ENCODE data around the gene KCNK15. TPM values are rescaled to one million over a fixed set of nuclear protein-coding genes. Genes with fewer than 3 reads are reported as not detected.

KCNK15 gene
- total and polyA plus RNA-seq, 10 of the 15 experiments (the other 5 are each of a cell fraction or from before 2014, with no cell fraction given) = not detected

DNA sequence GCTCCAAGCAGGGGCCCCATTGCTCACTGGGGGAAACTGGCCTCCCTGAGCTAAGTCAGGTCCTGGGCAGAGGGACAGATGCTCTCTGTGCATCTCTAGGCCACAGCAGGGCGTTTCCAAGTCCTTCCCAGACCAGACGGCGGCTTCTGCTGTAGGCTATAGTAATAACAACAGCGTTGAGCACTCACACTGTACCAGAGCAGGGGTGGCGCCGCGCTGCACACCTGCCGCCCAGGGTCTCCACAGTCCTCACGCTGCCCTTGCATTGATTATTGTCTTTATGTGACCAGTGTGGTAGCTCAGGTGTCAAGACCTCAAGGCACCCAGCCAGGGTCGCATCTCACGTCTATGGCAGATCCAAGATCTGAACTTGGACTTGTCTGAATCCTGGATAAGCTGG, 45.4 kb upstream of the KCNK15 start:
- 77% methylated on average over 11 of the region's 11 CpGs for WGBS (ENCODE audit: insufficient coverage, insufficient replicate concordance, low lambda C conversion rate, missing lambda C conversion rate)
- Histone ChIP-seq H3K4me2 (ENCODE audit: control insufficient read depth, insufficient read depth) (no peak overlapping the region), H3K4me3 (no peak overlapping the region), H3K27me3 (replicated peaks in 1 of 2; ENCODE audit: control insufficient read depth in 2 of 2, insufficient read depth in 2 of 2, low read length in 1 of 2) (no peaks in the 10 kb centered on the region; a peak in 1 of 4 replicates), H4K20me1 (ENCODE audit: control insufficient read depth, insufficient read depth) (no peaks in the 10 kb centered on the region), H3K36me3 (ENCODE audit: control insufficient read depth in 2 of 2, insufficient read depth in 2 of 2, low read length in 1 of 2) (no peaks in the 10 kb centered on the region), H3K9ac (ENCODE audit: control insufficient read depth, insufficient read depth, low read length) (no peak overlapping the region), H3K4me1 (ENCODE audit: control insufficient read depth, insufficient read depth, low read length) (peaks cover 26% of the 10 kb centered on the region), H3K9me3 (replicated peaks; ENCODE audit: control insufficient read depth, insufficient read depth, low read length) (no peaks in the 10 kb centered on the region), H3K79me2 (ENCODE audit: control insufficient read depth, insufficient read depth, low read length) (no peaks in the 10 kb centered on the region), H2AFZ (ENCODE audit: control insufficient read depth, low read depth, low read length) (no peak overlapping the region), H3K27ac (ENCODE audit: control insufficient read depth, insufficient read depth) (no peak overlapping the region)
- ChIA-PET CTCF (interaction anchor here (0.8 kb wide), 1 partner anchor 11 kb away, joined by 4 read pairs; no protein-coding TSS in a partner anchor), SMC1A (ENCODE audit: uncharacterized antibody, unreplicated experiment) (interaction anchor here (0.7 kb wide), 1 partner anchor 17 kb away, joined by 7 read pairs; no protein-coding TSS in a partner anchor), RAD21 (ENCODE audit: unreplicated experiment) (no interaction called here), POLR2A (no interaction called here)
- in situ Hi-C loops (cut with MboI) = no loop called here
- intact Hi-C loops (cut with micrococcal nuclease; ENCODE audit: unreplicated experiment) = no loop called here
- ATAC-seq (no peak), FAIRE-seq (no peak), DNase-seq (ENCODE audit: low read depth, low spot score) (no peak)
- BruUV-seq (replicated peaks) = no TSS peak
- no peak for TF ChIP-seq JUND (IDR thresholded peaks at IDR 0.05; ENCODE audit: low read depth, low read length)
- TF ChIP-seq POLR2A (IDR thresholded peaks at IDR 0.05; ENCODE audit: low read depth, low read length) = no peak
- TF ChIP-seq POLR2AphosphoS5 (IDR thresholded peaks at IDR 0.05; ENCODE audit: low read length) = no peak
- TF ChIP-seq TARDBP (IDR thresholded peaks at IDR 0.05; ENCODE audit: borderline replicate concordance) = no peak
- TF ChIP-seq HDAC6 (IDR thresholded peaks at IDR 0.05; ENCODE audit: unreplicated experiment) = no peak
- TF ChIP-seq SREBF1 (IDR thresholded peaks at IDR 0.05; ENCODE audit: low read length) = no peak
- TF ChIP-seq FOS (IDR thresholded peaks at IDR 0.05; ENCODE audit: borderline replicate concordance, extremely low read depth, insufficient read length) = no peak
- TF ChIP-seq EGR1 (IDR thresholded peaks at IDR 0.05; ENCODE audit: borderline replicate concordance in 1 of 2, low read depth in 2 of 2, low read length in 2 of 2) = no peak
- TF ChIP-seq MYC (IDR thresholded peaks at IDR 0.05; ENCODE audit: insufficient read depth, insufficient read length, insufficient replicate concordance, low read length, severe bottlenecking) = no peak
- TF ChIP-seq CHD1 (IDR thresholded peaks at IDR 0.05; ENCODE audit: low read depth, low read length) = no peak
- TF ChIP-seq BACH1 (IDR thresholded peaks at IDR 0.05; ENCODE audit: borderline replicate concordance) = no peak
- TF ChIP-seq RBBP5 (conservative IDR thresholded peaks at IDR 0.05) = no peak
- TF ChIP-seq, protein P1, sequence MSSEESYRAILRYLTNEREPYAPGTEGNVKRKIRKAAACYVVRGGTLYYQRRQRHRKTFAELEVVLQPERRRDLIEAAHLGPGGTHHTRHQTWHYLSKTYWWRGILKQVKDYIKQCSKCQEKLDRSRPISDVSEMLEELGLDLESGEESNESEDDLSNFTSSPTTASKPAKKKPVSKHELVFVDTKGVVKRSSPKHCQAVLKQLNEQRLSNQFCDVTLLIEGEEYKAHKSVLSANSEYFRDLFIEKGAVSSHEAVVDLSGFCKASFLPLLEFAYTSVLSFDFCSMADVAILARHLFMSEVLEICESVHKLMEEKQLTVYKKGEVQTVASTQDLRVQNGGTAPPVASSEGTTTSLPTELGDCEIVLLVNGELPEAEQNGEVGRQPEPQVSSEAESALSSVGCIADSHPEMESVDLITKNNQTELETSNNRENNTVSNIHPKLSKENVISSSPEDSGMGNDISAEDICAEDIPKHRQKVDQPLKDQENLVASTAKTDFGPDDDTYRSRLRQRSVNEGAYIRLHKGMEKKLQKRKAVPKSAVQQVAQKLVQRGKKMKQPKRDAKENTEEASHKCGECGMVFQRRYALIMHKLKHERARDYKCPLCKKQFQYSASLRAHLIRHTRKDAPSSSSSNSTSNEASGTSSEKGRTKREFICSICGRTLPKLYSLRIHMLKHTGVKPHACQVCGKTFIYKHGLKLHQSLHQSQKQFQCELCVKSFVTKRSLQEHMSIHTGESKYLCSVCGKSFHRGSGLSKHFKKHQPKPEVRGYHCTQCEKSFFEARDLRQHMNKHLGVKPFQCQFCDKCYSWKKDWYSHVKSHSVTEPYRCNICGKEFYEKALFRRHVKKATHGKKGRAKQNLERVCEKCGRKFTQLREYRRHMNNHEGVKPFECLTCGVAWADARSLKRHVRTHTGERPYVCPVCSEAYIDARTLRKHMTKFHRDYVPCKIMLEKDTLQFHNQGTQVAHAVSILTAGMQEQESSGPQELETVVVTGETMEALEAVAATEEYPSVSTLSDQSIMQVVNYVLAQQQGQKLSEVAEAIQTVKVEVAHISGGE (CRISPR knock-in tag; IDR thresholded peaks at IDR 0.05) = no peak
- no peak for TF ChIP-seq POLR2AphosphoS2 (IDR thresholded peaks at IDR 0.05; ENCODE audit: low read depth, low read length)
